Stimulated activated CD4-positive, alpha-beta T cell treated with anti-CD3 and anti-CD28 coated beads, Interleukin-2, amount 100 ng/mL, for 4 hours (primary cell): ENCODE results near the gene INHBB.
"Not testable (repeated sequence)": the region's sequence is repeated elsewhere in the genome, so short reads cannot be mapped to it uniquely, and the experiment has no call there.

Source experiments
- DNase-seq: peaks from one replicate; pipeline ENCODE4 v3.0.0-alpha.2; 2020; ENCODE audit warnings: low read depth

Gene INHBB

DNA sequence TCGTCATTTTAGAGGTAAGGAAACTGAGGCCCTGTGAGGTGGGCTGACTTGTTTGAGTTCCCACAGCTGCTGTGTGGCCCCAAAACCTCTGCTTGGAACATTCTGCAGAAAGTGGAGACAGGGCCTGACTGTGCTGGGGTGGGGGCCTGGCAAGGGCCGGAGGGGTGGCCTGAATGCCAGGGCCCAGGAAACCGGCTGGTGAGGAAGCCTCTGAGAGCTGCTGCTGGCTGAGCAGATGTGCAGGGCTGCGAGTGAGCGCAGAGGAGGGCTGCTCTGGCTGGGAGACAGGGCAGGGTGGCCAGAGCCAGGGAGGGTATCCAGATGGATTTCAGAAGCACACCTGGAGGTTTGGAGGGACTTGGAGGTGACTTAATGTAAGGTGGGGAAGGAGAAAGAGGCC lies 29.9 kb upstream of the INHBB start:
- DNase-seq: no peak

- no peak for DNase-seq
These were observed 29.3 kb upstream of the INHBB start for GRCh38 chr2:120316528-120317179.

DNA sequence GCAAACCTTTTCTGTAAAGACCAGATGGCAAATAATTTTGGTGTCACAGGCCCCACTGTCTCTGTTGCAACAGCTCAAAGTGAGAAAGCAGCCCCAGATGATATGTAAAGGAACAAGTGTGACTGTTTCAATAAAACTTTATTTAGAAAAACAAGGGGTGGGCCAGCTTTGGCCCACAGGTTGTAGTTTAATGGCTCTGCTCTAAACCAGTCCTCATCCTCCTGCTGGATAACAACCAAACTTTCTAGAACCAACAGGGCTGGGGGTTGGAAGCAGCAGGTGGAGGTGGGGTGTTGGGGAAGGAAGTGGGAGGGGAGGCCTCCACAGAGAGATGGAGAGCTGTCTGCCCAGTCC lies 28.8 kb upstream of the INHBB start:
- DNase-seq: no peak

DNA sequence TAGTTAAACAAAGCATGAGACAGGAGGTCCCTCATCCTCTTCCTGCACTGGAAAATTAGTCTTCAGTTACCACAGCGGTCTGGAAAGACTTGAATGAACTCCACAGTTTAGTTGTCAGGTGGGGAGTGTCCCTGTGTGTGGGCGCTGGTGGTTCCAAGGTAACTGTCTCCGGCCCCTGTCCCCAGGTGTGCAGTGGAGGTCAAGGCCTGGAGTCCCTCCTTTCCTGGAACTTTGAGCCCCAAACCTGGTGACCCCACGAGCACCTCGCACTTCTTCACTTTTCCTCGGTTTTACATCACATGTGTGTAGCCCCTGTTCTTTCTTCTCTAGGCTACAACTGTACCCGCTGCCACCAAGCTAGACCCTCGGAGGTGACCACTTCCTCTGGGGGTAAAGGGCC lies 28.0 kb upstream of the INHBB start:
- no peak for DNase-seq

DNA sequence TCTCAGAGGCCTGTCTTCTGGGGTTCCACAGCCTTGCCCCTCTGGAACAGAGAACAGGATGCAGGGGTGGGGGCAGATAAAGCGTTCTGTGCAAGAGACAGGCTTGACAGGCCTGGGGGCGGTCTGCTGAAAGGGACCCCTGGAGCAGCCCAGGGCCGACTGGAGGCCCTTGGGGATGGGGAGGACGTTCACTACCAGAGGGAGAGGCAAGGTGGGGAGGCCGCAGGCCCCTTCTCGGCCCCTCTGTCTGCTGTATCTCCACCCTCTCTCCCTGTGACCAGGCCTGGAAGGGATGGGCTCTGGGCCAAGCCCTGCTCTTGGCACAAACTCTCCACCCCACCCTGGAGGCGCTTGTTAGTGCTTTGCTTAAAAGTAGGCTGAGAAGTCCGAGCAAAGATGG lies 27.3 kb upstream of the INHBB start:
- no peak for DNase-seq

DNA sequence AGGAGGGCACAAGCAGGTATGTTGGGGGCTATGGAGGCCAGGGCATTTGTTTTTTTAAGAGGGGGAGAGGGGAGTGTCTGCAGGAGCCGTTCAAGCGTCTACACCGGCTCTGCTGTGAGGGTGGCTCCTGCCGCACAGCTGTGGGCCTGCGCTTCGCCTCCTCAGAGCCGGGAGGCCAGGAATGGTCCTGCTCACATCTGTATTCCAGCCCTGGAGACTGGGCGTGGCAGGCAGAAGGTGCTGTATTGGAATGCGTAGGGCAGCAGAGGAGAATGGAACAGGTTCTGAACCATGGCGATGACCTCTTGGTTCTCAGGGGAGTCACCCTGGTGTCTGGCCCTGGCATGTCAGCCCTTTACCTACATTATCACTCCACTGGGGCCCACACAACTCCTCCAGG lies 26.8 kb upstream of the INHBB start:
- DNase-seq: no peak

- no peak for DNase-seq
These were observed 26.1 kb upstream of the INHBB start for GRCh38 chr2:120319686-120320317.

- no peak for DNase-seq
These were observed 25.6 kb upstream of the INHBB start for GRCh38 chr2:120320318-120320851.

DNA sequence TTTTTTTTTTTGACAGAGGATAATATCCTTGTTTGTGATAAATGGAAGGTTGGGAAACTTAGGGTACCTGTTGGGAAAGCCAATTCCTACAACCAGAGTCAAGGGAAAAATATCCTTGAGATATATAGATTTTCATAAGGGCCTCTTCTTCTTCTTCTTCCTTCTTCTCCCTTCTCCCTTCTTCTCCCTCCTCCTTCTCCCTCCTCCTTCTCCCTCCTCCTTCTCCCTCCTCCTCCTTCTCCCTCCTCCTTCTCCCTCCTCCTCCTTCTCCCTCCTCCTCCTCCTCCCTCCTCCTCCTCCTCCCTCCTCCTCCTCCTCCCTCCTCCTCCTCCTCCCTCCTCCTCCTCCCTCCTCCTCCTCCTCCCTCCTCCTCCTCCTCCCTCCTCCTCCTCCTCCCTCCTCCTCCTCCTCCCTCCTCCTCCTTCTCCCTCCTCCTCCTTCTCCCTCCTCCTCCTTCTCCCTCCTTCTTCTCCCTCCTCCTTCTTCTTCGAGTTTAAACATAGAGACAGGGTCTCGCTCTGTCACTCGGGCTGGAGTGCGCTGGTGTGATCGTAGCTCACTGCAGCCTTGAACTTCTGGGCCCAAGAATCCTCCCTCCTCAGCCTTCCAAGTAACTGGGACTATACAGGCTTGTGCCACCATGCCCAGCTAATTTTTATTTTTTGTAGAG lies 24.9 kb upstream of the INHBB start:
- not testable (repeated sequence) for DNase-seq

DNA sequence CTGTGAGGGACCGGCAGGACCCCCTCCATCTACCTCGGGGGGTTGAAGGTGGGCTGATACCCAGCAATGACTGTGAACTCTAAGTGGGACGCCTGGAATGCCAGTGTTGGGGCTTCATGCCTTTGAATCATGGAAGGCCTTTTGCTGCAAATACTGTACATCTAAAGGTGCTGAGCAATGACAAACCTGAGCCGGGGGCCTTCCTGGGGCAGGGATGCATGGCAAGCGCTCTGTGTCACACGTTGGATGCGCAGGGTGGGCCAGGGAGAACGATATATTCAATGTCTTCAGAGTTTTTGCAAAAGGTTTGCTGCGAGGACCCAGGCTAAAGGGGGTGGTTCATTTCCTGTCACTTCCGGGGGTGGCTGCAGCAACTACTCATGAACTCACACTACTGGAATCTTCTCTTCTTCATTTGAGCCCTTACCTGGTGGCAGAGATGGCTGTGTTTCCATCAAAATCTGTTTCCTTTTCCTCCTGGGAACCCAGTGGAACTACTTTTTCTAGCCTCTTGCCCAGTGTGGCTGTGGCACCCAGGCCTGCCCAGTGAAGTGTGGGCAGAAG lies 24.1 kb upstream of the INHBB start:
- DNase-seq: no peak

DNA sequence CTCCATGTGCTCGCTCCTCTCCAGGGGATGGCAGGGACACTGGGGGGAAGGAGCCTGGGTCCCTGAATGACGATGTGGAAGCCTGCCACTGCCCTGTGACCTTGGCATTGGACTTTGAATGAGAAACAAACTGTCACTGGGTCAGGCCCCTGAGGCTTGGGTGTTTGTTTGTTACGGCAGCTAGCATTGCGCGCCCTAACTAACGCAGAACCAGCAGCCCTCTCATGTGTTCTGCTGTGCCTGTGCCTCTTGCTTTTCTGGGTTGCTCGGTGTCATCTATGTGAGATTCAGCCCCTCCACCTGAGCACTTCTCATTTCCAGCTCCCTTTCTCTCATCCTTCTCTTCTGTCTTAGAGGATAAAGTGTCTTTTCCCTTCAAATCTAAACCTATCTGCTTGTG lies 23.6 kb upstream of the INHBB start:
- DNase-seq: no peak

- no peak for DNase-seq
These were observed 22.7 kb upstream of the INHBB start for GRCh38 chr2:120323214-120323613.

- DNase-seq: no peak
These were observed 22.0 kb upstream of the INHBB start for GRCh38 chr2:120323807-120324399.

DNA sequence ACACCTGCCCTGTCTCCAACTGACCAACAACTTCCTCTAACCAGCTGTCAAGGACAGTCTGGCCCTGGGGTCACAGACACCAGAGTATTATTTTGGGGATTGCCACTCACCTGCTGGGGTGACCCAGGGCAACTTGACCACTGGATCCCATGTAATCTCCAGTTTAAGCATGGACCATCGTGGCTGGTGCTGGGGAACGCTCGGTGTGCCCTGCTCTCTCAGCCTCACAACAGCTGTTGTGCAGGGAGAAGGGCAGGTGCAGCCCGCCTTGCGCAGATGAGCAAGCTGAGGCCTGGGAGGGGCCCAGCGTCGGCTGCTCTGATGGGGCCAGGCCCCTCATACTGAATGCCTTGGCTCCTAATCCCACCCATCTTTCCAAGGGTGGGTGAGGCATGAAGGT lies 21.0 kb upstream of the INHBB start:
- DNase-seq: no peak

- no peak for DNase-seq
These were observed 19.9 kb upstream of the INHBB start for GRCh38 chr2:120326066-120326465.

DNA sequence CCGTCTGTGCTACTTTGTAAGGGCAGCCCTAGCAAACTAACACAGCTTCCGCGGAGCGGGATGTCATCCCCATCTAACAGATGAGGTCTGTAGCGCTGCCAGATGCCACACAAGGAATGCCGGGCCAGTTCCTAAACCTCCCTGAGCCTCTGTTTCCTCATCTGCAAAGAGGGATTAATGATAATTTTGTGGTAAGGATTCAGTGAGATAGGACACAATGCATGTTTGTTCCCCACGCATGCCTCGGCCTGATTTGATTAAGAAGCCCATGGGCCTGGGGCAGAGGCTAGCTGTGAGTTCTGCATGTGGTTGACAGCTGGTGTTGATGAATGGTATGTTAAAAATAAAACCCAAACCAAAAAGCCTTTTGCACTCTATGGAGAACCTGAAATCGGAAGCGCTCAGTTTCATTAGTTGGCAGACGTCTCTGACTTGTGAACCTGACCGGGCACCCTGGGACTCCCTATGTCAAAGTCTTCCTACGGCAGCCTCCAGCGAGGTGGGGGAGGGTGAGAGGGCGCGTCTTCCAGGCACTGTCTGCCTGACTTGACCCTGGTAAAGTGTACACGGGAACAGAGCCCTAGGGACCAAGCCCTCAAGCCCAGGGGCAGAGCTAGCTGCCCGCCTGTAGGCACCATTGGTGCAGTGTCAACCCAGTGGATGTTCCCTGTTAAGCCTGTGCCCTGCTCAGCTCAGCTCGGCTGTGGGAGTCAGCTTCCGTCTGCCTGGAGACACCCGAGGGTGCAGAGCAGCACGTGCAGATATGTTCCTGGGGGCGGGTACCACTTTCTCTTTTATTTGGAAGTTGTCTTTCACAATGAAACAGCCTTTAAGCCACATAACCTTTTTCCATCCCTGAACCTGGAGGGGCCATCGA lies 14.8 kb upstream of the INHBB start:
- DNase-seq: no peak

GRCh38 chr2:120331903-120332302 lies 14.0 kb upstream of the INHBB start:
- DNase-seq: no peak

DNA sequence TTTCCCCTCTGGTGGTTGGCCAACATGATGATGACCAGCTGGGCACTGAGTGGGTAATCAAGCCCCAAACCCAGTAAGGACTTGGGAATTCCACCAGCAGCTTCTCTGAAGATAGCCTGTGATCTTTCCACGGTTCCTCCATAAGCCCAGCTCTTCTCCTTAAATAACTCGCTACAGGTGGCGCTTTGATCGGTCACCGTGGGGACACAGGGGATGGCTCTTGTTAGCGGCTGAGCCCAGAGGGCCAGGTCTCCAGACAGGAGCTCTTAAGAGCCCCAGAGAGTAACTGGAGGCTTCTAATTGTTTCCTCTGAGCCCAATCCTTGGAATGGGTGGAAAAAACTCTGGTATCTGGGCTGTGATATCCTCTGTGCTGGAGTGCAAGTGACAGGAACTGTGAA lies 13.6 kb upstream of the INHBB start:
- DNase-seq: no peak

DNA sequence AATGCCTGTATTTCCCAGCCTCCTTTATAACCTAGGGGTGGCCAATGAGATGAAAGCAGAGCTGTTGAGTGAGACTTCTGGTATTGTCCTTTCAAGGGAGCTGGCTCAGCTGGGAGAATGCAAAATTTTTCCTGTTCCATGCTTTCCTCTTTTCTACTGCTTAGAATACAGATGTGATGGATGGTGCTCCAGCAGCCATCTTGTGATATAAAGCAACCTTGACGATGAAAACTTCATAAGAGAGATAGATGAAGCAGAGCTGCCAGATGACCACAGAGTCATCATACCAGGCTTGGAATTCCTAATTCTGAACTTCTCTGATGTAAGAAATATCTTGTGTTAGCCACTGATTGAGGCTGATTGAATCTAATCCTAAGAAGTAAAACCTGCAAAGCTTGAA lies 11.9 kb upstream of the INHBB start:
- DNase-seq: no peak

DNA sequence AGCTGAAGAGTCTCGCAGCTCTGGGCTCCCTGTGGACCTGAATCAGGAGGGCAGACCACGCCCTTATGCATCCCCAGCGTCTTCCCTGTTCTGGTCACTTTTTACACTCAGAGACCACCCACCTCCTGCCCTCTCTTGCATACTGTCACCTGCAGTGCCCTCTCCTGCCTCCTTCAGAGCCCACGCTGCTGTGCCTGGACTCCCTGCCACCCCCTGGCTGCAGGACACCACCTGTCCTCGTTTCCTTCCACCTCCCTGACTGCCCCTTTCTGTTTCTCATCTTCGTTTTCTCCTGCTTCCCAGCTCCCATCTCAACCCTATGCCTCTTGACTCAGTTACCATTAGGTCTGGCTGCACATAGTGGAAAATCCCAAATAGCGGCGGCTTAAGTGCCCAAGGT lies 9.2 kb upstream of the INHBB start:
- no peak for DNase-seq

DNA sequence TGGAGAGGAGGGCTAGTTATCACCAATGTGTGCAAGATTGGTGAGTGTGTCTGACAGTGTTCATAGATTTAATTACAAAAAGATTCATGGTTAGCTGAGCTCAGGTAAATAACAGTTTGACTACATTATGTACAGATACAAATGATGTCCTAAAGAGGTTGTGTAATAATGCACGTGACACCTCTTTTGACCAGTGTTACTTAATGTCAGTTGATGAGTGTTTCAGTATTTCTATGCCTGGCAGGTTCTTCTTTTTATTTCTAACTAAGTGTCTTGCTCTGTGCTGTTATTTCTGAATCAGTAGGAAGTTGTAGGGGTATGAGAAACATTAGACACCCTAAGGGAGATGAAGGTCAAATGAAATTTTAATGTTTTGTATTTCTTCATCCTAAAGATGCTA lies 7.9 kb upstream of the INHBB start:
- DNase-seq: no peak

GRCh38 chr2:120341977-120342376 lies 4.0 kb upstream of the INHBB start:
- DNase-seq: no peak
